GM19452 (cell line): ENCODE data around the gene ISX.

Experiments
- ATAC-seq: cut with Tn5 transposase; IDR thresholded peaks from one replicate; pipeline ENCODE4 v1.9.1; 2021; ENCODE audit not compliant: unreplicated experiment

Gene ISX

GRCh38 chr22:35109616-35110015, 43.7 kb downstream of the ISX start:
- no peak for ATAC-seq

DNA sequence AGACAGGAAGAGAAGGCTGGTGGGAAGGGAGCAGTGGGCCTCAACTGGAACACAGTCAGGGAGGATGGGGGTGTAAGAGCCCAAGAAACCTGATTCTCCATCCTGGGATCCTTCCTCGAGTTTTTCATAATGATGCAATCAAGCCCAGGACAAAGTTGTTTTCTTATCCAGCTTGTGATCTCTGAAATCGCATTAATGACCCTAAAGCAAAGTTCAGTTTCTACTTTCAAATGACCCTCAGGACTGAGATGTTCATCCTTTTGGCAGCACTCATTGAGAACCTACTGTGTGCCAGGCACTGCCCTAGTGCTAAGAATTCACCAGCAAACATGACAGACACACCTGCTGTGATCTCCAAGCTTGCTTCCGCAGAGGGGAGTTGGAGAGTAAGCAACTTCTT, 45.3 kb downstream of the ISX start:
- no peak for ATAC-seq

DNA sequence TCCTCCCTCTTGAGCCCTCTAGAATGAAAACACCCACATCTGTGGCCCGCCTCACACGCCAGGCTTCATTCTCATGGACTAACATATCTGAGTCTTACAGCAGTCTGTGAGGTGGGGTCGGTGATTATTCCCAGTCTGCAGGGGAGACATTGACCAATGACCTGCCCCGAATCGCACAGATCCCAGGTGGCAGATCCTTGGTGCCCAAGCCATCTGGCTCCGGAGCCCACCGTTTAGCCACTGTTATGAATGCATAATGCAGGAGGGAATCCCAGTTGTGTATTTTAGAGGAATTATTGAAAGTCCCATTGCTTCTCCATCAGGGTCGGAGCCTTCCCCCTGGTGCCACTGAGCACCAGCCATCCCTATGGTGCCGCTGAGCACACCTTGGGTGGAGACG, 47.4 kb downstream of the ISX start:
- ATAC-seq, result no peak

DNA sequence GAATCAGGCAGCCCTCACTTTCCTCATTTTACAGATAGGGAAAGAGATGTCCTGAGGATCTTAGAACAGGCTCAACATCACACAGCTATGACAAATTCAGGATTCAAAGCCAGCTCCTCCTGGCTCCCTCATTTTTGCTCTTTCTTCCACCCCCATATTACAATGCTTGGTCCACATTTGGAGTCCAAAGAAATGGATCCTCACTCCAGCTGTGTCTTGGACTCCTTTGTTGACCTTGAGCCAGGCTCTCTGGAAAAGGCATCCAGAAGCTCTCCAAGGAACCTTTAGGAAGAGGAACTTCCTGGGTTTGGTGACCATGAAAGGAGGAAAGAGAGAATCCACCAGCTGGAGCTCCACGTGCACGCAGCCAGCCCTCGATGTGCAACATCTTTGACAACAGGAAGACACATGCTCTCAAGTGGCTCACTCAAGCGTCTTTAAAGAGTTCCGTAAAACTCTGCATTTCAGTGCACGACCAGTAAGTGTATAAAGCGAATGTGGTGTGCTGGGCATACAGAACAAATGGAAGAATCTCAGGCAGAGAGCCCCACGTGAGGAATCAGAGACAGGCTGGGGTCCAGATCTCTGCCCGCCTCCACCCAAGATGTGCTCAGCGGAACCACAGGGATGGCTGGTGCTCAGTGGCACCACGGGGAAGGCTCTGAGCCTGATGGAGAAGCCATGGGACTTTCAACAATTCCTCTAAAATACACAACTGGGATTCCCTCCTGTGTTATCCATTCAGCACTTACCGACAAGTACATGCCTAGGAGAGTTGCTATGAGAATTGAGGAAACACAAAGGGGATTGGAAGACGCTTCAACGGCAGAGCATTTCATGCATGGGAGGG, 48.4 kb downstream of the ISX start:
- no peak for ATAC-seq

- no peak for ATAC-seq
Measured at GRCh38 chr22:35115515-35115914, 49.6 kb downstream of the ISX start.

- no peak for ATAC-seq
Measured at GRCh38 chr22:35116269-35116668, 50.3 kb downstream of the ISX start.

GRCh38 chr22:35116817-35117216, 50.9 kb downstream of the ISX start:
- ATAC-seq, result no peak

DNA sequence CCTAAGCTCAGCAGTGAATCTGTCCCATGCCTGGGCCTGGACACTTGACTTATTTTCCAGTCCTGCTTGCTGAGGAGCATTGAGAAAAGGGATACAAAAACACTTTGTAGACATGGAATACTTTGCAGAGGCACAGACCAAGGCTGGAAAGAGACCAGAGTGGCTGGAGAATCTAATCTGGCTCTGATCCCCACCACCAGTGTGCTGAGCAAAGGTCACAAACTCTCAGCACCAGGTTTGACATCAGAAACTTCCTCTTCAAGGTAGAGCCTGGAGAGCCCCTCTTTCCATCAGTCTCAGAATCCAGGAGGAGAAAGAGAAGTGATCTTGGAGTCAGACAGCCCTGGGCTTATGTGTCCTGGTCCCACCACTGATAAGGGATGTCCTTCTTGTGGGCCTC, 53.5 kb downstream of the ISX start:
- no peak for ATAC-seq

DNA sequence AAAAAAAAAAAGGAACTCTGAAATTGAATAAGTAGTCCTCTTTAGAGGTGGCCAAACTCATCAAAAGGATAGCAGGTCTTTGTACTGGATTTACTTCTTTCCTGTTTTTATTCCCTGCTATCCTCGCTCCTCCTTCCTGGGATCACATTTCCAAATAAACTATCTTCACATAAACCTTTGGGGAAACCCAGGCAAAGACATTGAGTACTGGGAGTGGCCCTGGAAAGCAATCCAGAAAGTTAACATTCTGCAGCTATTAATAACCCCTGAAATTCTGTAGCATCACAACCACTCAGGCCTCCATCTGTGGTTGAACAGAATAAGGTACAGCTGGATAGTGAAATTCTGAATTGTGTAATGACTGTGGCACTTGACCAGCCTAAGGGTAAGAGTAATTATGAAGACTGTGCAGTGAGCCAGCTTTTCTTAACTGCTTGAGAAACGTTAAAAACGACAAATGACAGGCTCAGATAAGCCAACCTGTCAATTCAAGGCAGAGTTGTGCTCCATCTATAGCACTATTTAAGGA, 58.8 kb downstream of the ISX start:
- ATAC-seq, result no peak

- peak; percentile 60 for ATAC-seq
Measured at GRCh38 chr22:35126993-35127392, 61.0 kb downstream of the ISX start.

GRCh38 chr22:35128637-35129036, 62.7 kb downstream of the ISX start:
- ATAC-seq, result peak; percentile 56

DNA sequence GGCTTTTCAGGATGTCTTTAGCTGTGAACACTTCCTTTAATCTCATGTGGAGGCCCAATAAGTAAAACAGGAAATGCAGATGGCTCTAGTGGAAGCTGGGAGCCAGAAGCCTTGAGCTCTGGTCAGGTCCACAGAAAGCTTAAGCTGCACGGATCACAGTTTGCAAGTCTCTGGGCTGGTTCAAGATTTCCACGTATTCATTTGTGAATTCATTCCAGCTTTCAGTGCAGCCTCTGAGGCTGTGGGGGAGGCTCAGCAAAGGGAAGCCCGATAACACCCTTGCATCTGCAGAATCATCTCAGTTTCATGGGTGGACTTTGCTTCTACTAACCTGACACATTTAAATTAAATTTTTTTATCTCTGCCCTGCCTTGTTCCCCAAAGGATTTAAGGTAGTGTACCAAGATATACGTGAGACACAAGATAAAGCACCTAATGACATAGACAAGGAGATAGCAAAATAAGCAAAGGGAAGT, 65.6 kb downstream of the ISX start:
- ATAC-seq, result no peak

GRCh38 chr22:35132568-35132967, 66.6 kb downstream of the ISX start:
- no peak for ATAC-seq

DNA sequence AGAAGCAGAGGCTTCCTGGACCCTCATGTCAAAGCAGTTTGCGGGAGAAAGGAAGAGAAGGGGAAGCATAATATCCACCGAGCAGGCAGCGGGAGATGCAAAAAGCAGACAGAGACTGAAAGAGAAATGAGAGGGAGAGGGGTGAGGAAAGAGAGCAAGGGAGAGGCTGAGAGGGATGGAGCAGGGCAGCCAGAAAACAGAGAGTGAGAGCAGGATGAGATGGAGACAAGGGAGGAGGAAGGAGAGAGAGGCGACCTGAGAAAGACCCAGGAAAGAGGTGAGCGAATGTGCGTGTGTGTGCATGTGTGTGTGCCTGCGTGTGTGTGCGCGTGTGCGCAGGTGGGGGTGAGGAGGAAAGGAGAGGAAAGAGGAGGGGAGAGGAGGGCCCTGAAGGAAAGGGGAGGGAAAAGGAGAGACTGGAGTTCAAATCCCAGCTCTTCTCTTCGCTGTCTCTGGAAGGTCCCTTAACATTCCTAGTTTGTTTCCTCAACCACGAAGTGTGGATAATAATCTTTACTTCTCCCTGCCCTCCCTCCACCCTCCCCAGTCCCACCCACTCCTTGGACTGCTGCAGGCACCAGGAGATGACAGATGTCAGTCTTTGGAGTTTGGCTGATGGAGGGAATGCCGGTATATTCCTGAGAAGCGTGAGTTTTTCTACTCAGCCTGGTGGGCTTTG, 67.9 kb downstream of the ISX start:
- ATAC-seq, result no peak

DNA sequence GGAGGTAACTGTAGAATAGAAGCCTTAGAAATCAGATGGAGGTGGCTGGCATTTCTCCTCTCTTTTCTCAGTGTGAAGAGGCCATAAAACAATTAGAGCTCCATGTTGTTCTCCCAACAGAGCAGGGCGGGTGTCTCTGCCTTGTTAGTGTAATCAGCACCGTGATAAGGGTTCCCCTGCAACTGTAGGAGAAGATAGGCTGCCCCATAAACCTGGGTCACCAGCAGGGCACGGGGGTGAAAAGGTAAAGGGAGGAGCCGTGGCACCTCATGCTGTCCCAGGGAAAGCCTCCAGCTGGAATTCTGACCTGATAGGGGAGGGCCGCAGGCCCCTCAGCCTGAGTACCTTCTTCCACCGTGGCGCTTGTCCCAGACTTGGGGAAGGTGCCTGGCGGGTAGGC, 68.7 kb downstream of the ISX start:
- no peak for ATAC-seq

DNA sequence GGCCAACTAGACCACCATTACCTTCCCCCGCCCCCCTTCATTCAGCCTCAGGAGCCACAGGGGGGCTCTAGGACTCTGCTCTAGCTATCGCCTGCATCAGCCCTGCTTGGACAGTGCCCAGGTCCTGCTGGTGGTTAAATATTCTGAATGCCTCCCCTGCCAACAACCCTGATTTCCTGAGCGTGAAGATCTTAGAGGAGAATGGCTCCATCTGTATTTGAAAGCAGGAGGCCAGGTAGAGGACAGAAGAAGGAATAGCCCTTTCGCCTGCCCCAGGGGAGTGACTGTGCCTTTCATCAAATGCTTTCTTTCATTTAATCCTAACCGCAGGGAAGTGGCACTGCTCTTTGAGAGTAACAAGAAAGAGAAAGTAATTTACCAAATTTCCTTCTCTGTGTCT, 69.2 kb downstream of the ISX start:
- ATAC-seq, result no peak
